ENCODE measurements around the gene SKI. TPM values are rescaled to one million over a fixed set of nuclear protein-coding genes. Genes with fewer than 3 reads are reported as not detected.

The SKI gene
- polyA plus RNA-seq, 6 donors from 2014 or later = 0.26 to 1.3 (median 0.52) TPM; not detected in 1

DNA sequence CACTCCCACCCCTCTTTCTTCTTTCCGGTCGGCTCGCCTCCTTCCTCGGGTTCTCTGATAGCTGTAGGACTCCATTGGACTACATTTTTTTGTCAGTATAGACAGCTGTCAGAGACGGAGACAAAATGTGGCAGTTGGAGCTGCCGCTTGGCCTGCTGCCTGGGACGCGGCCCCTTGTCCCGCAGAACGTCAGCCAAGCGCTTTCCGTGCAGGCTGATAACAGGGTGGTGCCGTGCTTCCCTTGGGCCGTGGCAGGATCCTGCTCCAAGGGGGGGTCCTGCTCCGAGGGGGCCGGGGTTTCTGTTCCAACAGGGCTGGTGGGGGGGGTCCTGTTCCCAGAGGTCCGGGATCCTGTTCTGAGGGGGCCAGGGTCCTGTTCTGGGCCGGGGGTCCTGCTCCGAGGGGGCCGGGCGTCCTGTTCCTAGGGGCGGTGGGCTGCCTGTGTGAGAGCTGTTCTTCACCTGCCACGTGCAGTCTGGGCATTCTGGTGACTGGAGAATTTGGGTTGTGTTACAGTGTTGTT lies 4.9 kb downstream of the SKI start:
- no peak for DNase-seq

GRCh38 chr1:2233468-2233867 lies 5.3 kb downstream of the SKI start:
- DNase-seq (no peak), ATAC-seq (ENCODE audit: low read depth in 2 of 2) (no peak)
- no peaks in the 10 kb centered on the region for H3K9me3 Mint-ChIP-seq
- H3K27me3 Mint-ChIP-seq = no peaks in the 10 kb centered on the region
- peaks cover 62 to 87% (median 74%) of the 10 kb centered on the region in 3 donors for H3K4me1 Mint-ChIP-seq
- H3K36me3 Mint-ChIP-seq = no peaks in the 10 kb centered on the region
- H3K27ac Mint-ChIP-seq = peak overlapping the region in 5 of 6 donors; percentile 56 to 99 (median 96)
- H3K4me3 Mint-ChIP-seq = peak overlapping the region; percentile 40 to 92 (median 86)

More for the DNA sequence above, 4.9 kb downstream of the SKI start:
- no peaks in the 10 kb centered on the region for H3K27me3 Mint-ChIP-seq
- no peaks in the 10 kb centered on the region for H3K9me3 Mint-ChIP-seq
- no peak for ATAC-seq (ENCODE audit: low read depth in 2 of 2)
- H3K4me1 Mint-ChIP-seq = peaks cover 62 to 87% (median 74%) of the 10 kb centered on the region in 3 donors
- H3K27ac Mint-ChIP-seq = peak overlapping the region; percentile 56 to 99 (median 76)
- no peaks in the 10 kb centered on the region for H3K36me3 Mint-ChIP-seq
- peak overlapping the region; percentile 60 to 96 (median 88) for H3K4me3 Mint-ChIP-seq

GRCh38 chr1:2233997-2234761 lies 6.1 kb downstream of the SKI start:
- Mint-ChIP-seq H3K27me3 (no peaks in the 10 kb centered on the region), H3K9me3 (no peaks in the 10 kb centered on the region), H3K27ac (peak overlapping the region; percentile 93 to 99 (median 96)), H3K4me3 (peak overlapping the region; percentile 80 to 92 (median 87)), H3K4me1 (peaks cover 58 to 87% (median 74%) of the 10 kb centered on the region in 3 donors), H3K36me3 (no peaks in the 10 kb centered on the region)
- ATAC-seq (ENCODE audit: low read depth in 2 of 2) = peak; percentile 78 to 89
- DNase-seq = peak; percentile 76

DNA sequence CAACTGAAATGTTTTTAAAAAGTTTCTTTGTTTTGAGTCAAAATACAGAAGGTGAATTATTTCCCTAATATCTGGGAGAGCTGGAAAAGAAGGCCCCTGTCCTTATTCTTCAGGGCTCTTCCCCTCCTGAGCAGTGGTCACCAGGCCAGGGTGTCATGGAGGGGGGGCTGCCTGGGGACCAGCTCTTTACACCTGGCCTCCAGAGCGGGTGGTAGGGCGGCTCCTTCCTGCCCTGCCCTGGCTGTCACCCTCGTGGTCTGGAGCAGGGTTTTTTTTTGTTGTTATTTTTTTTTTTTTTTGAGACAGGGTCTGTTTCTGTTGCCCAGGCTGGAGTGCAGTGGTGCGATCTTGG lies 6.6 kb downstream of the SKI start:
- Mint-ChIP-seq H3K27ac (peak overlapping the region; percentile 93 to 99 (median 96)), H3K4me1 (peaks cover 54 to 87% (median 74%) of the 10 kb centered on the region in 3 donors), H3K36me3 (no peaks in the 10 kb centered on the region), H3K4me3 (peak overlapping the region; percentile 80 to 92 (median 87)), H3K9me3 (no peaks in the 10 kb centered on the region), H3K27me3 (no peaks in the 10 kb centered on the region)
- DNase-seq = peak; percentile 56
- ATAC-seq (ENCODE audit: low read depth in 2 of 2) = peak; percentile 55 to 60

DNA sequence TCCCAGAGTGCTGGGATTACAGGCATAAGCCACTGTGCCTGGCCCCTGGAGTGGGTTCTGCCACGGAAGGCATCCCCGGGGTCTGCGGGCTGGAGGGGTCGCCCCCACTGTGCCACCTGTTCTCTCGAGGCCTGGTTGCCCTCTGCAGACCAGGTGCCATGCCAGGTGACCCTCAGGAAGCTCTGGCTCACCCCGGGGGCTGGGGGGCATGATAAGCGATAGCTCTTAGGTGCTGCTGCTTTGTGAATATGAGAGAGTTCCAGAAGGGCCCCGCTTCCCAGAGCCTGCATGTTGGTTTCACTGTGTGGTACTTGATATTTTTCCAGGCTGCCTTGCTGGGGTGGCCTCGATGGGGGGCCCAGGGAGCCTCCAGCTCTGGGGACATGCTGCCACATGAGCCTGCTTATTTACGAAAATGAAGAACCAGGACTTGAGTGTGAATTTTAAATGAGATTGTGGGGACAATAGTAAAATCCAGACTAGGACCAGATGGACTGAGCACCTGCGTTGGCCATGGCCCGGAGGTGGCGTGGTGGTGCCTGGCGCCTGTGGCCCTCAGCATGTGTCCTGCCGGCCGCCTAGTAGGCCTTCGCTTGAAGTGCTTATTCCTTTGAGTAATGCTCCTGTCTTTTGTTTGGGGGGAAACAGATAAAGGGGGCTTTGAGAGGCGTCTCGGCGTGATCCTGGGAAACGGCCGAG lies 7.3 kb downstream of the SKI start:
- DNase-seq = no peak

DNA sequence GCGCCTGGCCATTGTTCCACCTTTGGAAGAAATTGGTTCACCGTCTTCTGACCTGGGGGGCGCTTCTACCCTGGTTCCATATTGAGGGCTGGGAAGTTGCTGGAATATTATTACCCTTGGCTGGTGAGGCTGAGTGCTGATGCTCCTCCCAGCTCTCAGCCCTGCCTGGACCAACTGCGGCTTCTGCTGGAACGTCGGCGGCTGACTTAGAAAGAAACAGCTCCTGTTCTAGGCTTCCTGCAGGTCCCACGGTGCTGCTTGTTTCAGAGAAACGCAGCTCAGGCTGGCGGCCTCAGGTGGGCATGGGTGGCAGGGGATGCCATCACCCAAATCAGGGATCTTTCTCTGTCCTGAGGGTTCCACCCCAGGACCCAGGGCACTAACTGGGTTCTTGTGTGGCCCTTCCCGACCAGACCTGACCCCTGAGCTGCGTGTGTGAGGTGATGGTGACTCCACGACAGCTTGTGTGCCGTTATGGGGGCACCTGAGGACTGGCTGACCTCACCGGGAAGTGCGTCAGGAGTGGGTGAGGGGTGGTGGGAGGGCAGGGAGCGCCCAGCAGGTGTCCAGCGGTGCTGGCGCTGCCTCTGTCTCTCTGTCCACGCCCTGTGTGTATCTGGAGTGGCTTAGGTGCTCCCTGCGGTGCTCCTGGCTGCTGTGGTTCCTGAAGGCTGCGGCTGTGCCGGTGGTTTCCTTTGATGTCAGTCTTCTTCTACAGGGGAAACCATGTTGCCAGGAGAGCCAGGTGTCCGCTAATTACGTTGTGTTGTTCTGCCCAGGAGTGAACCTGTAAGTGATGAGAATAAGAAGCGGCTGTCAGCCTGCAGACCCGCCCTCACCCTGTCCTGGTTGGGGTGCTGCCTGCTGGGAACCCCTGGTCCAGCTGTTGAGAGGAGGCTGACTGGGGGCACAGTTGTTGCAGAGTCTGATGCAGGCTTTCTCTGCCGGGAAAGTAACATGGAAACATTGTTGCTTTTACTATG lies 8.9 kb downstream of the SKI start:
- Mint-ChIP-seq H3K27me3 (no peaks in the 10 kb centered on the region), H3K36me3 (no peaks in the 10 kb centered on the region), H3K27ac (peak overlapping the region in 3 of 6 donors; percentile 42 to 96 (median 66)), H3K4me1 (peaks cover 55 to 81% (median 69%) of the 10 kb centered on the region in 3 donors), H3K9me3 (no peaks in the 10 kb centered on the region), H3K4me3 (peak overlapping the region in 5 of 8 donors; percentile 6 to 78 (median 26))
- ATAC-seq (ENCODE audit: low read depth in 2 of 2) (no peak), DNase-seq (no peak)

More for the DNA sequence above, 7.3 kb downstream of the SKI start:
- no peaks in the 10 kb centered on the region for H3K9me3 Mint-ChIP-seq
- no peaks in the 10 kb centered on the region for H3K36me3 Mint-ChIP-seq
- H3K27me3 Mint-ChIP-seq = no peaks in the 10 kb centered on the region
- peaks cover 58 to 88% (median 77%) of the 10 kb centered on the region in 3 donors for H3K4me1 Mint-ChIP-seq
- H3K27ac Mint-ChIP-seq = peak overlapping the region in 5 of 6 donors; percentile 58 to 99 (median 94)
- H3K4me3 Mint-ChIP-seq = peak overlapping the region; percentile 49 to 91 (median 68)
- ATAC-seq (ENCODE audit: low read depth in 2 of 2) = no peak

DNA sequence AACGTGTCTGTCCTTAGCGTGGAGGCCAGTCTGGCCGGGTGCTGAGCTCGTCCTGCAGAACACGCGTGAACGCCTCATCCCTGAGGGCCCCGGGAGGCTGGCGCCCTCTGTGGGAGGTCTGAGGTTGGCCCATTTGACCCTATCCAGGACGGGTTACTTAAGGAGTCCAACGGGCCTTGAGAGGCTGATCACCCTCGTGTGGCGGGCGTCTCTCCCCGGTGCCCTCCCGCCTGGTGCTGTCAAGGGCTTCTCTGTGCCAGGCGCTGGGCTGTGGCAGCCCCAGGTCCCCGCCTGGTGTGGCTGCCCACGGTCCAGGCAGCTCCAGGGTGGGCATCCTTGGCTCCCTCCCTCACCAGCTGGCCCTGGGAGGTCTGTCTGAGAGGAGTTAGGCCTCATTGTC lies 9.7 kb downstream of the SKI start:
- H3K4me1 Mint-ChIP-seq = peaks cover 50 to 80% (median 64%) of the 10 kb centered on the region in 3 donors
- peak overlapping the region in 2 of 8 donors; percentile 36 to 78 for H3K4me3 Mint-ChIP-seq

DNA sequence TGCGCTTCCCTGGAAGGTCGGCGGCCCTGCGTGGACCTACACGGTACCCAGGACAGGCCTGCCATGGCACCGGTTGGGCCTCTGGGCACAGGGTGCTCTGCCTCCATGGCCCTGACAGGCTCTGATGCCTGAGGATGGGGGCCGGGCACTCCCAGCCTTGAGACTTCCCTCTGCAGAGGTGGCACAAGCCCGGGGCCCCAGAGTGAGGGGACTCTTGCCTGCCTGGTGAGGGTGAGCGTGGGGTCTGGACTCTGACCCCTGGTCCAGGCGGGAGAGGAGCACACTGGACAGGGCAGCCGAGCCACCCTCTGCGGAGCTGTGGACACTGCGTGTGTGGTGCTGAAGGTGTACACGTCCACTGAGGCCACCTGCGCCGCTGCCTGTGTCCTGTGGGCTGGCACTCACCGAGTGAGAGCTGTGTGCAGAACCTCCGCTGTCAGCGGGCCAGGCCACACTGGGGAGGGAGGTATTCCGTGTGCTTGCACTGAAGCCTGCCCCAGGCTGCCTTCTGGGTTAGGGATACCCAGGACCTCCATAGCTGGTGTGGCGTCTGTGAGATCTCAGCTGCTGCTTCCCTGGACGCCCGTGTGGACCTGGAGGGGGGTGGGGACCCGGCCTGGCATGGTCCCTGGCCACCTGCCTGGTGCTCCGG lies 10.4 kb downstream of the SKI start:
- no peaks in the 10 kb centered on the region for H3K9me3 Mint-ChIP-seq
- no peaks in the 10 kb centered on the region for H3K27me3 Mint-ChIP-seq
- peaks cover 45 to 76% (median 61%) of the 10 kb centered on the region in 3 donors for H3K4me1 Mint-ChIP-seq
- DNase-seq (no peak), ATAC-seq (ENCODE audit: low read depth in 2 of 2) (no peak)
- no peaks in the 10 kb centered on the region for H3K36me3 Mint-ChIP-seq
- H3K4me3 Mint-ChIP-seq = peak overlapping the region in 1 of 8 donors; percentile 53
- peak overlapping the region in 2 of 6 donors; percentile 47 to 80 for H3K27ac Mint-ChIP-seq

More for the DNA sequence above, 9.7 kb downstream of the SKI start:
- Mint-ChIP-seq H3K27me3 (no peaks in the 10 kb centered on the region), H3K9me3 (no peaks in the 10 kb centered on the region), H3K27ac (peak overlapping the region in 3 of 6 donors; percentile 42 to 96 (median 66)), H3K36me3 (no peaks in the 10 kb centered on the region)
- DNase-seq (no peak), ATAC-seq (ENCODE audit: low read depth in 2 of 2) (no peak)

DNA sequence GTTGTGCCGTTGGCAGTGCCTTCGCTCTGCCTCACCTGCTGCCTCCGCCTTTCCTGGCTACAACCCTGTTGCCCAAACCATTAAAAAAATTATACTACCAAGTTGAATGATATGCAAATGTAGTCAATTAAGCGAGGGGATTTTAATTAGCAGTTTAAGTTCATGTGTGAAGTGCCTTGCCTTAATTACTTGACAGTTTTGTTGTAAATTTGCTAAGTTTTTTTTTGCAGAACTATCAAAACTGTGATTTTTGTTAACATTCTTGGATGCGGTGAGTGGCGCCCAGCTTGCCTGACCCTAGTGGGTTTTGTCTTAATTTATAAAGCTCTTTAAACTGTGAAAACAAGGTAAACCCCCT lies 10.9 kb downstream of the SKI start:
- DNase-seq = no peak
- ATAC-seq (ENCODE audit: low read depth in 2 of 2) = no peak
- H3K4me3 Mint-ChIP-seq = peak overlapping the region in 1 of 8 donors; percentile 53
- peak overlapping the region in 2 of 6 donors; percentile 47 to 80 for H3K27ac Mint-ChIP-seq
- H3K9me3 Mint-ChIP-seq = no peaks in the 10 kb centered on the region
- no peaks in the 10 kb centered on the region for H3K27me3 Mint-ChIP-seq
- H3K36me3 Mint-ChIP-seq = no peaks in the 10 kb centered on the region
- H3K4me1 Mint-ChIP-seq = peaks cover 48 to 74% (median 61%) of the 10 kb centered on the region in 3 donors

GRCh38 chr1:2239384-2239985 lies 11.4 kb downstream of the SKI start:
- Mint-ChIP-seq H3K36me3 (no peaks in the 10 kb centered on the region), H3K27ac (peak overlapping the region in 2 of 6 donors; percentile 47 to 80), H3K4me3 (peak overlapping the region in 3 of 8 donors; percentile 39 to 59 (median 53)), H3K27me3 (no peaks in the 10 kb centered on the region), H3K4me1 (peaks cover 46 to 69% (median 59%) of the 10 kb centered on the region in 3 donors), H3K9me3 (no peaks in the 10 kb centered on the region)
- ATAC-seq (ENCODE audit: low read depth in 2 of 2) (no peak), DNase-seq (no peak)

- ATAC-seq (ENCODE audit: low read depth in 2 of 2) = no peak
- H3K27ac Mint-ChIP-seq = peak overlapping the region in 2 of 6 donors; percentile 9 to 80
- no peaks in the 10 kb centered on the region for H3K36me3 Mint-ChIP-seq
- H3K27me3 Mint-ChIP-seq = no peaks in the 10 kb centered on the region
- H3K4me3 Mint-ChIP-seq = peak overlapping the region in 3 of 8 donors; percentile 21 to 44 (median 24)
- peaks cover 43 to 67% (median 54%) of the 10 kb centered on the region in 3 donors for H3K4me1 Mint-ChIP-seq
- DNase-seq = no peak
- no peaks in the 10 kb centered on the region for H3K9me3 Mint-ChIP-seq
Observed at GRCh38 chr1:2240270-2241156, 12.4 kb downstream of the SKI start.
